ENCODE measurements around the gene YIF1B. TPM values are rescaled to one million over a fixed set of nuclear protein-coding genes. Genes with fewer than 3 reads are reported as not detected.

YIF1B gene
- total and polyA plus RNA-seq, 9 of the 15 experiments (the other 6 are each of a cell fraction or from before 2014, with no cell fraction given), result 8.5 to 586 (median 323) TPM

- TF ChIP-seq MGA (IDR thresholded peaks at IDR 0.05), result peak; percentile 76
- TF ChIP-seq SMC3 (conservative IDR thresholded peaks at IDR 0.05; ENCODE audit: insufficient read depth, low read depth, low read length), result 0 out of 2 replicates have a peak, but pooled peaks have one; percentile 9
- 0 out of 3 replicates have a peak, but pooled peaks of 1 of the 2 experiments have one; percentile 64 for TF ChIP-seq CBX3 (IDR thresholded peaks at IDR 0.05; ENCODE audit: borderline replicate concordance in 1 of 2, low read length in 2 of 2)
- TF ChIP-seq MBD2 (IDR thresholded peaks at IDR 0.05; ENCODE audit: borderline replicate concordance, low read depth), result no peak
- TF ChIP-seq LCOR (CRISPR knock-in tag; IDR thresholded peaks at IDR 0.05), result peak; percentile 39; the same call in 1 of the 2 replicates
- TF ChIP-seq SMARCA5 (IDR thresholded peaks at IDR 0.05), result peak; percentile 67; the same call in 1 of the 2 replicates
- TF ChIP-seq NFE2 (IDR thresholded peaks at IDR 0.05; ENCODE audit: low read depth), result no peak
- TF ChIP-seq SAFB2 (IDR thresholded peaks at IDR 0.05; ENCODE audit: borderline replicate concordance, low read depth, low read length, severe bottlenecking), result no peak
- TF ChIP-seq TRIM28 (IDR thresholded peaks at IDR 0.05), result 0 out of 2 replicates have a peak, but pooled peaks have one; percentile 61
- TF ChIP-seq ZNF586 (CRISPR knock-in tag; conservative IDR thresholded peaks at IDR 0.05), result no peak
- TF ChIP-seq ZBTB12 (CRISPR knock-in tag; IDR thresholded peaks at IDR 0.05), result no peak
- peak; percentile 46; the same call in 1 of the 2 replicates for TF ChIP-seq PHF8 (IDR thresholded peaks at IDR 0.05; ENCODE audit: borderline replicate concordance, low read length)
- TF ChIP-seq RBM14 (IDR thresholded peaks at IDR 0.05; ENCODE audit: borderline replicate concordance, insufficient read depth, low read depth, low read length), result no peak
- no peak for TF ChIP-seq NR1H2 (CRISPR knock-in tag; IDR thresholded peaks at IDR 0.05)
Observed at GRCh38 chr19:38336638-38337359, 21.1 kb upstream of the YIF1B start (continued).

All from K562 (cell line).